Keratinocyte (primary cell): ENCODE measurements around the gene ANKRD33. TPM values are rescaled to one million over a fixed set of nuclear protein-coding genes. Genes with fewer than 3 reads are reported as not detected.

Experiments used
- DNase-seq: peaks from one replicate; pipeline ENCODE4 v3.0.0-alpha.2; 2011; ENCODE audit warnings: low read depth, missing footprints, low spot score
- FAIRE-seq: peaks from 2 replicates; lab custom pipeline; 2011; peaks lifted over from hg19 to GRCh38; lab: Jason Lieb, UNC
- H2AFZ ChIP-seq: 2 replicates; pipeline ENCODE4 v1.6.0; 2012; ENCODE audit warnings: low read length, control low read depth, inconsistent platforms; ENCODE audit not compliant: control insufficient read depth
- H3K27ac ChIP-seq: 2 replicates; pipeline ENCODE4 v1.5.1; 2011; ENCODE audit warnings: low read length; ENCODE audit not compliant: control insufficient read depth, insufficient read depth
- H3K27me3 ChIP-seq: 3 replicates; pipeline ENCODE4 v1.6.0; 2011; ENCODE audit warnings: low read length; ENCODE audit not compliant: control insufficient read depth, insufficient read depth; ENCODE audit errors: extremely low read depth
- H3K36me3 ChIP-seq, 2 experiments: 2 replicates in 1 of 2; 3 replicates in 1 of 2; pipeline ENCODE4 v1.5.1; 2011; ENCODE audit warnings: low read length in 2 of 2, mild to moderate bottlenecking in 1 of 2; ENCODE audit not compliant: control insufficient read depth in 2 of 2, insufficient read depth in 2 of 2; ENCODE audit errors: extremely low read depth in 1 of 2
- H3K4me1 ChIP-seq: 3 replicates; pipeline ENCODE4 v1.5.1; 2011; ENCODE audit warnings: low read length; ENCODE audit not compliant: control insufficient read depth, insufficient read depth; ENCODE audit errors: extremely low read depth
- H3K4me2 ChIP-seq: 3 replicates; pipeline ENCODE4 v1.6.0; 2011; ENCODE audit warnings: low read depth, low read length; ENCODE audit not compliant: control insufficient read depth, insufficient read depth; ENCODE audit errors: extremely low read depth
- H3K4me3 ChIP-seq, 3 experiments: fragments of 200-600 bp in 1 of 3; sonication (generic) in 1 of 3; 2 replicates in 2 of 3; 3 replicates in 1 of 3; pipeline ENCODE4 v1.5.1; 2011 to 2016; ENCODE audit warnings: low read length in 3 of 3, mild to moderate bottlenecking in 3 of 3, control low read depth in 2 of 3, inconsistent platforms in 1 of 3, low read depth in 1 of 3, mixed read lengths in 1 of 3, mixed run types in 1 of 3, moderate library complexity in 1 of 3; ENCODE audit not compliant: control insufficient read depth in 2 of 3, insufficient read depth in 2 of 3; ENCODE audit errors: extremely low read depth in 1 of 3
- H3K79me2 ChIP-seq: 2 replicates; pipeline ENCODE4 v1.6.0; 2012; ENCODE audit warnings: low read length; ENCODE audit not compliant: control insufficient read depth, insufficient read depth
- H3K9ac ChIP-seq: 3 replicates; pipeline ENCODE4 v1.6.0; 2011; ENCODE audit warnings: low read length; ENCODE audit not compliant: control insufficient read depth, insufficient read depth; ENCODE audit errors: extremely low read depth
- H3K9me1 ChIP-seq: 3 replicates; pipeline ENCODE4 v1.6.0; 2011; ENCODE audit warnings: low read length; ENCODE audit not compliant: control insufficient read depth, insufficient read depth; ENCODE audit errors: extremely low read depth
- H3K9me3 ChIP-seq: 2 replicates; pipeline ENCODE4 v1.5.1; 2012; ENCODE audit warnings: low read depth, low read length; ENCODE audit not compliant: control insufficient read depth
- H4K20me1 ChIP-seq: 3 replicates; pipeline ENCODE4 v1.6.0; 2011; ENCODE audit warnings: low read length; ENCODE audit not compliant: control insufficient read depth, insufficient read depth; ENCODE audit errors: extremely low read depth
- CTCF ChIP-seq, 3 experiments: IDR thresholded peaks in 1 of 3; conservative IDR thresholded peaks in 1 of 3; optimal IDR thresholded peaks in 1 of 3; 2 replicates in 2 of 3; 3 replicates in 1 of 3; pipeline versions ENCODE3 to v1.5.1; 2011; ENCODE audit warnings: low read length in 3 of 3, mild to moderate bottlenecking in 3 of 3, moderate library complexity in 2 of 3, control low read depth in 1 of 3, inconsistent platforms in 1 of 3; ENCODE audit not compliant: insufficient read depth in 2 of 3; ENCODE audit errors: extremely low read depth in 1 of 3
- EZH2 ChIP-seq: IDR thresholded peaks from one replicate; pipeline ENCODE4 v1.6.1; 2012; ENCODE audit warnings: inconsistent platforms, mild to moderate bottlenecking, low read length, moderate library complexity
- dilution Hi-C: fragments of 300-500 bp; cut with MboI; formaldehyde crosslinking; loops from one replicate; pipeline ENCODE4 v1.7.0; 2020; ENCODE audit warnings: low sequenced_read_pairs; ENCODE audit not compliant: extremely low pct_ligation_motif_present
- polyA plus RNA-seq, 5 experiments: library from polyadenylated mRNA; depleted of rRNA in 3 of 5; stranded (reverse) in 3 of 5; stranded (forward) in 1 of 5; unstranded in 1 of 5; fragments of >200 nt; gene quantifications; 1 replicate in 1 of 5; 2 replicates in 3 of 5; 3 replicates in 1 of 5; pipeline versions ENCODE4 v1.2.1 to v1.2.3, GENCODE V29; 2011 to 2012; ENCODE audit warnings: missing spikeins in 2 of 5, low read depth in 1 of 5, low replicate concordance in 1 of 5

ANKRD33 gene
- polyA plus RNA-seq, 1 donor (not counting 4 experiments of a cell fraction or from before 2014, with no cell fraction given): not detected

- H3K79me2 ChIP-seq: no peaks in the 10 kb centered on the region
- dilution Hi-C loops: no loop called here
- H4K20me1 ChIP-seq: no peaks in the 10 kb centered on the region
- no peak overlapping the region for H2AFZ ChIP-seq
- DNase-seq (no peak), FAIRE-seq (no peak)
- no peak overlapping the region for H3K9ac ChIP-seq
- H3K36me3 ChIP-seq: no peaks in the 10 kb centered on the region
- H3K9me3 ChIP-seq: no peaks in the 10 kb centered on the region
- peaks cover 58% of the 10 kb centered on the region for H3K27me3 ChIP-seq
- H3K4me2 ChIP-seq: no peak overlapping the region
- no peak for TF ChIP-seq EZH2
- H3K4me1 ChIP-seq: no peaks in the 10 kb centered on the region
- H3K9me1 ChIP-seq: no peaks in the 10 kb centered on the region
- H3K27ac ChIP-seq: no peak overlapping the region
- H3K4me3 ChIP-seq: no peak overlapping the region
Observed at GRCh38 chr12:51851413-51852124, 36.3 kb upstream of the ANKRD33 start.

GRCh38 chr12:51852404-51853137 is 35.3 kb upstream of the ANKRD33 start:
- no peak for TF ChIP-seq EZH2
- TF ChIP-seq CTCF (optimal IDR thresholded peaks at IDR 0.05 in 1 of 3, IDR thresholded peaks at IDR 0.05 in 1 of 3, conservative IDR thresholded peaks at IDR 0.05 in 1 of 3; ENCODE audit: extremely low read depth in 1 of 3, insufficient read depth in 2 of 3, low read length in 3 of 3): no peak
- DNase-seq (no peak), FAIRE-seq (no peak)
- H3K27ac ChIP-seq: no peak overlapping the region
- H3K27me3 ChIP-seq: peaks cover 50% of the 10 kb centered on the region
- no peaks in the 10 kb centered on the region for H3K79me2 ChIP-seq
- no peaks in the 10 kb centered on the region for H3K9me1 ChIP-seq
- no peaks in the 10 kb centered on the region for H3K9me3 ChIP-seq
- H3K9ac ChIP-seq: no peak overlapping the region
- H3K36me3 ChIP-seq: no peaks in the 10 kb centered on the region
- no peak overlapping the region for H3K4me3 ChIP-seq
- no peaks in the 10 kb centered on the region for H4K20me1 ChIP-seq
- dilution Hi-C loops: no loop called here
- no peak overlapping the region for H2AFZ ChIP-seq
- H3K4me1 ChIP-seq: no peaks in the 10 kb centered on the region
- no peak overlapping the region for H3K4me2 ChIP-seq
